GM18520 (cell line): ENCODE data around the gene DNLZ.

Experiments used
- ATAC-seq: cut with Tn5 transposase; IDR thresholded peaks from one replicate; pipeline ENCODE4 v1.9.1; 2021; ENCODE audit not compliant: unreplicated experiment

The DNLZ gene

DNA sequence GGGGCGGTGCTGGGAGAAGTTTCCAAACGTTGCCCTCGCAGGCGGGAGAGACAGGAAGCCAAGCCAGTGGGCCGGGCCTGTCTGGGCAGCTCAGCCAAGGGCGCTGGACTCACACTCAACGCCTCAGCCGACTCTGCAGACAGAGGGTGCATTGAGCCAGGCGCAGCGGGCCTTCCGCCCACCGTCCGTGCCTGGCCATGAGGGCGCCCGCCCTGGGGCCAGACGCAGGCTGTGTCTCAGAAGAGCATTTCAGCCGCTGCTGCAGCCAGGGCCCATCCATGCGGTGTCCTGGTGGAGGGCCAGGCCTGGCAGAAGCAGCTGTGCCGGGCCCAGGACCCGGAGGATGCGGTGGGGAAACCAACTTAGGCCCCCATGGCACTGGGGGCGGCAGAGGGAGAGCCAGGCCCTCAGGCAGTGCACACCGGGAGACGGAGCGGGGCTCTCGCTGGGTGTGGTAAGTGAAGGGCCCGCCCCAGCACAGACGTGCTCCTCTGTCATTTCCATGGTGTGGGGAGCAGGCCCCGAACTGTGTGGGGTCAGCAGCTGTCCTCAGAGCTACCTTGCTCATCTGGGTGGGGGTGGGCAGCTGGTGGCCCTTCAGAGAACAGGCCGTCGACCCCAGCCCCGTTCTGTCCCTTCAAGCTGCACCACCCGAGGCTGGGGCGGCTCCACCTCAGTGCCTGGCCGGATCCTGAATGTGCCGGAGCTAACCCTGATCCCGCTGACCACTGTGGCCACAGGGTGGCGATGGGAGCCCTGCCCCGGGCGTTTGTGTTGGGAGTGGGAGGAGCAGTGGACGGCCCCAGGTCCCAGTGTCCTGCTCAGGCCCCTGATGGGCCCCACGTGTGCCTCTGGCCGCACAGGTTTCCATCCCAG, 18.0 kb downstream of the DNLZ start:
- ATAC-seq = no peak

DNA sequence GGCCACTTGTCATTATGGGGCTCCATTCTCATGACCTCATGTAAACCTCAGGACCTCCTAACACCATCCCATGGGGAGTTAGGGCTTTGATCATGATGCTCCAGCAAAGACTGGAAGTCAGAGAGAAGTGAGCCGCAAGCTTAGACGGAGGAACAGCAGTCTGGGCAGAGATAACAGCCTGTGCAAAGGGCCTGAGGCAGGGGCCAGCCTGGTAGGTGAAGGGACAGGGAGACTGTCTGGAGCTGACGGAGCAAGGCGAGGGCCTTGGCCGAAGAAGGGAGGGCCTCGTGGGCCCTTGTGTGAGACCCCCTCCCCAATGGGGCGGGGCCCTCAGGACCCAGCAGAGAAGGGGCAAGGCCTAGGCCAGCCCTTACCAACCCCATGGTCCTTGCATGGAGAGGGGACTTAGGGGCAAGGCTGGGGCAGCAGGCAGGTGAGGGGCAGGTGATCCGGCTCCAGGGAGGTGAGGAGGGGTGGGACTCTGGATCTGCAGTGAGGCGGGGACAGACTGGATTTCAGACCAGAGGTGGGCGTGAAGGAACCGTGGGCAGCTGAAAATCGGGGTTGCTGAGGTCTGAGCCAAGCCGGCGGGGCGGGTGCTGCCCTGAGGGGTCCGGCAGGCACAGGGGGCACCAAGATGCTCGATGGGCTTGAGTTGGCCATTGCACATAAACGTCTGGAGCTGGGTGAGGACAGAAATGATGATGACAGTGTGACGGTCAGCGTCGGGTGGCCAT, 18.8 kb downstream of the DNLZ start:
- no peak for ATAC-seq

GRCh38 chr9:136343884-136344269, 19.7 kb downstream of the DNLZ start:
- no peak for ATAC-seq

GRCh38 chr9:136343121-136343883, 20.2 kb downstream of the DNLZ start:
- ATAC-seq = no peak

DNA sequence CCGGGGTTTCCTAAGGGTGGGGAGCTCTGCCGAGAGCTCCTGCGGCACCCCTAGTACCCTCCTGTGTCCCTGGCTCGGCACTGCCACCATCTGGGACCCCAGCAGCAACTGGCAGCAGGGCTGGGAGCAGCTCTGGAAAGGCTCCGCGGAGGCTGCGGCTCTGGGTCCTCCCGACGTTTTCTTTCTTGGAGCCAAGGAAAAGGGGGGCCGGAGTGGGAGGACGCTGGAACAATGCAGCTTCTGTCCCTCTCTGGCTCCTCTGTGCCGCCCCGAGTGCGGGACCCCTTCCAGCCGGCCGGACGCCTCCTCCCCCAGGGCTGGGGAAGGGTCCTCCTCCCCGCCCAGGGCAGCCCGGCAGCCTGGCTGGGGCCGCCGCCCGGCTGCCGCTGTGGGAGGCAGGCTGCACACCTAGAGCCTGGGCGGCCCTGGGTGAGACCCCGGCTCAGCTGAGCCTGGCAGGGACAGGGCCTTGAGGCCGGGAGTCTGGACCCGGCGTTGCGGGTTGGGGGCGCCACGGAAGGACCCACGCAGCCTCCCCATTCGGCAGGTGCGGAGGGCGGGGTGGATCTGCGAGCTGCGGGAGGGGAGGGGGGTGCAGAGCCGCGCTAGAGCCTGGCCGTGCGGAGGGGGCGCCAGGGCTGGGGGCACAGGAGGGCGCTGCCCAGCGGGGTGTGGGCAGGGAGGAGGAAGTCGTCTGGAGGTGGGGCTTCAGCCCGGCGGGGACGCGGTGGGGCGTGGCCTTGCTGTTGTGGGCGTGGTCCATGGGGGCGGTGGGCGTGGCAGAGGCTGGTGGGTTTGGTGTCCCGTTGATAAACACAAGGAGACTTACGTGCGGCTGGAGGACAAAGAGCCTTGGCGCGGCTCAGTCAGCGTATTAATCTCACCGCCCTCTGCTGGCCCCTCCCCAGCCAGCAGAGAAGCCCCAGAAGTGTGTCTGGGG, 21.1 kb downstream of the DNLZ start:
- no peak for ATAC-seq

DNA sequence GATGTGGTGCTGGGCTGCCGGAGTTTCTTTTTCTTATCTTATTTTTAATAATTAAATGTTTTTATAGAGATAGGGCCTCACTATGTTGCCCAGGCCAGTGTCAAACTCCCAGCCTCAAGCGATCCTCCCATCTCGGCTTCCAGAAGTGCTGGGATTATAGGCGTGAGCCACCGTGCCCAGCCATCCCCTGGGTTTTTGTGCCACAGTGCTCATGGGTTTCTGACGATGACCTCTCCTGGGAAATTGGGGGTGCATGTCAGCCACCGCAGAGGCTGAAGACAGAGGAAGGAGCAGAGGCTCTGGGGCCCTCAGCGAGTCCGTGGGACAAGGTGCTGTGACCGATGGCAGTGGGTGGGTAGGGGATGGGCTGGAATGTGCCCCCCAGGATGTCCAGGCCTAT, 21.8 kb downstream of the DNLZ start:
- no peak for ATAC-seq

- ATAC-seq = no peak
These were observed 22.4 kb downstream of the DNLZ start for GRCh38 chr9:136341042-136341655.

GRCh38 chr9:136340356-136341041, 23.0 kb downstream of the DNLZ start:
- no peak for ATAC-seq

- no peak for ATAC-seq
These were observed 23.6 kb downstream of the DNLZ start for GRCh38 chr9:136339958-136340310.

DNA sequence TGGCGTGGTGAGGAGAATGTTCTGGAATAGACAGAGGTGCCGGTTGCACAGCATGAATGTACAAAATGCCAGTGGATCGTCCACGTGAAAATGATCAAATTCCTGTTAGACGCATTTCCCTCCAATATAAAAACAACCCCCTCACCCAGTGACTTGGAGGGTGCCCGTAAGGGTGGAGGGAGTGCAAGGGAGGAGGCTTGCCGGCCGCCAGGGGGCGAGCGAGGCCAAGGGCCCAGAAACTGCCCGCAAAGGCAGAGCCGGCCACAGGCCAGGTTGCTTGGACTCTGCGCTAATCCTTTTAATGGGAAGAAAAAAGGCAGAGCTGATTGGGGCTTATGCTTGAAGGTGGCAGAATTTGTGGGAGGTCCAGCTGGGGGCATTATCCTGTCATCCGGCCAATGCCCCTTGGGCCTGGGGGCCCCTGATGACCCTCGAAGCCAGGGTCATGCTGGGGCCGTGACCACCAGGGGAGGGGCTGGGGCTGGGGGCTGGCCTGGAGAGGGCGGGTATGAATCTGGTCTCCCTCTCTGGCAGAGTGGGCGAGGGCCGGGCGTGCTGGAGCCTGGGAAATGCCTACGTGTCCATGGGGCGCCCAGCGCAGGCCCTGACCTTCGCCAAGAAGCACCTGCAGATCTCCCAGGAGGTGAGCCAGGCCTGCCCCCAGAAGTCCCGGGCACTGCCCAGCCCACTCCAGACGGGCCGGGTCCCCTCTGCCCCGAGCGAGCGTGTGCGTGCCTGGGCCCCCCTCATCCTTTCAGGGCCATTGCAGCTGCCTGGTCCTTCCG, 24.2 kb downstream of the DNLZ start:
- no peak for ATAC-seq

- ATAC-seq = no peak
These were observed 25.0 kb downstream of the DNLZ start for GRCh38 chr9:136338511-136338910.

GRCh38 chr9:136337416-136338395, 25.8 kb downstream of the DNLZ start:
- ATAC-seq = no peak

GRCh38 chr9:136336881-136337280, 26.7 kb downstream of the DNLZ start:
- no peak for ATAC-seq

DNA sequence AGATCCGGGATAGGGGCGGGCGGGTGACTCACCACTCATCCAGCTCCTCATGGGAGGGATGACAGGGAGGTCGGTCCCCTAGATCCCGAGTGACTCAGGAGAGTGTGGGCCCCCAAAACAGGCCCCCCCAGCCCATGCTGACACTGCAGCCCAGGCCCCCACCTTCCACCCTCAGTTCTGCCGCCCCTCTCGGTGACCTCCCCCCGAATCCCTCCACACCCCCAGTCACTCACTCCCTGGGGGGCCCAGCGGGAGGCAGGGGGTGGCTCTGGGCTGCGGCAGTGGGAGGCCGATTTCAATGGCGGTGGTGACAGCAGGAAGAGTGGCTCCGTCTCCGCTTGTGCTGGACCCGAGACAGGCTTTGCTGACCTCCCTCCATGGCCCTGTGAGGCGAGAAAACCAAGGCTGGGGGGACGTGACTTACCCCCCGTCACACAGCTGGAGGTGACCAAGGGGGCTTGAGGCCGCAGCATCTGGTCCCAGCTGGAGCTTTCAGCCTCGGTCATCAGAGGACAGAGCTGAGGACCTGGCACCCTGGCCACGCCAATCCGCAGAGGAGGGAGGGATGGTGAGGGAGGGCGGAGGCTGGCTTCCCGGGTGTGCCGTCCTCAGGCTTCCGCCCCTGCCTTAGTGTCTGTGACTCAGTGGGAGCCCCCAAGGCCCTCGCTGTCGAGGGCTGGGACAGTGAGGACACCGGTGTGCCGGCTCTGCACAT, 27.2 kb downstream of the DNLZ start:
- no peak for ATAC-seq

DNA sequence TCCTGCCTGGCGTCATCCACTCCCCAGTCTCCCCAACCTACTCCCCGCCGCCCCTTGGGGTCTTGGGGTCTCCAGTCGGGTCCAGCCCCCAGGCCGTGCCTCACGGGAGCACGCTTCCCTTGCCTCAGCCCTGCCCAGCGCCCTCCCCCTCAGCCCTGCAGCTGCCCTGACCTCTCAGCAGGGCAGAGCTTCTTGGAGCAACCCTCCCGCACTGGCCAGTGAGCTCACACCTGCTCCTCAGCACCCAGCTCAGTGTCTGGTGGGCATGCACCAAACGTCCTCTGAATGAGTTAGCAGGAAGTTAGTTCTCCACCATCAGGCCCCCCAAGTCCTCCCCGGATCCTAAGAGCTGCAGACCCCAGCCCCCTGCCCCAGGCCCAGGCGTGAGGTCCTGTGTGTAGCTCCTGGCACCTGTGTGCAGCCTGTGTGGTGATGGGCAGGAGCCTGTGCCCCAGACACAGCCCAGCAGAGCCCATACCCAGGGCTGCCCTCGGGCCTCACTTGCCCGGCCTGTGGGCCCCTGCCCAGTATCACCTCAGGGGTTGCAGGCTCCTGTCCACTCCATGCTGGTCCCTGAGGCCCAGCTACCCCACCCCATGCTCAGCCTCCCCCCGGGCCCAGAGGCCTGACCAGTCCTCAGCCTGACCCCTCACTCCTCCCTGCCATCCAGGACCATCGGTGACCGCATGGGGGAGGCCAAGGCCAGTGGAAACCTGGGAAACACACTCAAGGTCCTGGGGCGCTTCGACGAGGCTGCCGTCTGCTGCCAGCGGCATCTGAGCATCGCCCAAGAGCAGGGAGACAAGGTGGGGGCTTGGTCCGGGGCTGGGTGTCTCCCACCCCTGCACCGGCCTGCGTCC, 28.0 kb downstream of the DNLZ start:
- no peak for ATAC-seq

DNA sequence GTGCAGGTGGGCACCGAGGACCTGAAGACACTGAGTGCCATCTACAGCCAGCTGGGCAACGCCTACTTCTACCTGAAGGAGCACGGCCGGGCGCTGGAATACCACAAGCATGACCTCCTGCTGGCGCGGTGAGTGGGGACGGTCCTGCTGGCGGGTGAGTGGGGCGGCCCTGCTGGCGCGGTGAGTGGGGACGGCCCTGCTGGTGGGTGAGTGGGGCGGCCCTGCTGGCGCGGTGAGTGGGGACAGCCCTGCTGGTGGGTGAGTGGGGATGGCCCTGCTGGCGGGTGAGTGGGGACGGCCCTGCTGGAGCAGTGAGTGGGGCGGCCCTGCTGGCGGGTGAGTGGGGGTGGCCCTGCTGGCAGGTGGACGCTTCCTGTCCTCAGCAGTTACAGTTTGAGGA, 29.0 kb downstream of the DNLZ start:
- no peak for ATAC-seq
